GM12878 (cell line): ENCODE measurements around the gene CT45A9. TPM values are rescaled to one million over a fixed set of nuclear protein-coding genes. Genes with fewer than 3 reads are reported as not detected.

ENCODE experiments used
- ATAC-seq: fragments of 200-7000 bp; cut with Tn5 transposase; 3 replicates; pipeline ENCODE4 v1.9.1; 2020; ENCODE audit warnings: mild to moderate bottlenecking, moderate library complexity
- BruUV-seq: library from RNA; stranded (reverse); fragments of 400-500 nt; replicated peaks from 2 replicates; lab custom pipeline; 2021; lab: Mats Ljungman, UMichigan
- CTCF ChIA-PET: fragments of 300-600 bp; sonication (Branson Sonifier 250); formaldehyde crosslinking; extraction: SDS; loops from one replicate; lab custom pipeline; 2021; ENCODE audit warnings: inconsistent platforms; lab: Yijun Ruan, JAX
- POLR2A ChIA-PET: fragments of 350-600 bp; formaldehyde crosslinking; extraction: SDS; loops from one replicate; lab custom pipeline; 2021; ENCODE audit warnings: inconsistent platforms; lab: Charles Lee
- RAD21 ChIA-PET: fragments of 300-600 bp; sonication (Branson Sonifier 250); formaldehyde crosslinking; loops from one replicate; lab custom pipeline; 2023; ENCODE audit warnings: antibody characterized with exemption; ENCODE audit not compliant: unreplicated experiment; lab: Charles Lee
- SMC1A ChIA-PET: fragments of 300-600 bp; sonication (Branson Sonifier 250); formaldehyde crosslinking; loops from one replicate; lab custom pipeline; 2023; ENCODE audit not compliant: unreplicated experiment, uncharacterized antibody; lab: Charles Lee
- DNase-seq: peaks from one replicate; pipeline ENCODE4 v3.0.0-alpha.2; 2011; ENCODE audit warnings: low read depth, low spot score
- FAIRE-seq: peaks from 3 replicates; lab custom pipeline; 2011; peaks lifted over from hg19 to GRCh38; lab: Jason Lieb, UNC
- H2AFZ ChIP-seq: 2 replicates; pipeline ENCODE4 v1.6.0; 2011; ENCODE audit warnings: low read depth, low read length, control low read depth; ENCODE audit not compliant: control insufficient read depth
- H3K27ac ChIP-seq: 2 replicates; pipeline ENCODE4 v1.5.1; 2011; ENCODE audit warnings: control low read depth; ENCODE audit not compliant: control insufficient read depth, insufficient read depth
- H3K27me3 ChIP-seq, 2 experiments: replicated peaks in 1 of 2; 2 replicates each; pipeline versions ENCODE4 v1.6.0 to v1.6.1; 2011; ENCODE audit warnings: low read length in 1 of 2; ENCODE audit not compliant: control insufficient read depth in 2 of 2, insufficient read depth in 2 of 2
- H3K36me3 ChIP-seq, 2 experiments: 2 replicates each; pipeline ENCODE4 v1.5.1; 2011; ENCODE audit warnings: low read length in 1 of 2; ENCODE audit not compliant: control insufficient read depth in 2 of 2, insufficient read depth in 2 of 2
- H3K4me1 ChIP-seq: 2 replicates; pipeline ENCODE4 v1.6.1; 2011; ENCODE audit warnings: mild to moderate bottlenecking, low read length, moderate library complexity, mixed read lengths; ENCODE audit not compliant: control insufficient read depth, insufficient read depth
- H3K4me2 ChIP-seq: 2 replicates; pipeline ENCODE4 v1.6.0; 2011; ENCODE audit warnings: control low read depth; ENCODE audit not compliant: control insufficient read depth, insufficient read depth
- H3K4me3 ChIP-seq: fragments of 200-600 bp; sonication (generic); 2 replicates; pipeline ENCODE4 v1.5.1; 2016
- H3K79me2 ChIP-seq: 2 replicates; pipeline ENCODE4 v1.6.0; 2011; ENCODE audit warnings: low read length; ENCODE audit not compliant: control insufficient read depth, insufficient read depth
- H3K9ac ChIP-seq: 2 replicates; pipeline ENCODE4 v1.8.0; 2011; ENCODE audit warnings: low read length, control low read depth, mixed read lengths; ENCODE audit not compliant: control insufficient read depth, insufficient read depth
- H3K9me3 ChIP-seq: replicated peaks from 3 replicates; pipeline ENCODE4 v1.5.1; 2011; ENCODE audit warnings: mild to moderate bottlenecking, low read length; ENCODE audit not compliant: control insufficient read depth, insufficient read depth
- H4K20me1 ChIP-seq: 2 replicates; pipeline ENCODE4 v1.6.0; 2011; ENCODE audit not compliant: control insufficient read depth, insufficient read depth
- ASH2L ChIP-seq: fragments of 300-600, 200-600 bp; sonication (generic); IDR thresholded peaks from 2 replicates; pipeline ENCODE4 v1.6.1; 2017; ENCODE audit warnings: low read depth, mild to moderate bottlenecking, borderline replicate concordance
- BMI1 ChIP-seq: fragments of 450-650 bp; IDR thresholded peaks from 2 replicates; pipeline ENCODE4 v1.6.1; 2016; ENCODE audit warnings: mild to moderate bottlenecking, moderate library complexity, borderline replicate concordance
- BRCA1 ChIP-seq: IDR thresholded peaks from 2 replicates; pipeline ENCODE4 v1.6.1; 2011; ENCODE audit warnings: low read depth, low read length, improper control_type of control experiment
- CHD1 ChIP-seq: IDR thresholded peaks from 2 replicates; pipeline ENCODE4 v1.6.1; 2012; ENCODE audit warnings: low read depth, low read length, improper control_type of control experiment
- CREM ChIP-seq: IDR thresholded peaks from 2 replicates; pipeline ENCODE4 v1.6.1; 2014; ENCODE audit warnings: antibody characterized with exemption, low read depth
- DPF2 ChIP-seq: fragments of 450-650 bp; IDR thresholded peaks from 2 replicates; pipeline ENCODE4 v1.6.1; 2017; ENCODE audit warnings: mild to moderate bottlenecking
- E2F4 ChIP-seq: IDR thresholded peaks from 2 replicates; pipeline ENCODE4 v1.6.1; 2012; ENCODE audit warnings: low read depth, low read length, improper control_type of control experiment
- HDAC6 ChIP-seq: fragments of 200-600 bp; sonication (generic); IDR thresholded peaks from one replicate; pipeline ENCODE4 v1.8.0; 2017; ENCODE audit warnings: antibody characterized with exemption; ENCODE audit not compliant: unreplicated experiment
- JUNB ChIP-seq: IDR thresholded peaks from 2 replicates; pipeline ENCODE4 v1.6.1; 2016; ENCODE audit warnings: antibody characterized with exemption, mild to moderate bottlenecking
- KLF5 ChIP-seq: fragments of 450-650 bp; IDR thresholded peaks from 2 replicates; pipeline ENCODE4 v1.6.1; 2014; ENCODE audit warnings: mild to moderate bottlenecking; ENCODE audit not compliant: partially characterized antibody
- LARP7 ChIP-seq: fragments of 450-650 bp; IDR thresholded peaks from 2 replicates; pipeline ENCODE4 v1.6.1; 2017; ENCODE audit warnings: mild to moderate bottlenecking
- NFYA ChIP-seq: IDR thresholded peaks from 2 replicates; pipeline ENCODE4 v1.6.1; 2011; ENCODE audit warnings: low read depth, mild to moderate bottlenecking, low read length, improper control_type of control experiment, borderline replicate concordance
- PAX5 ChIP-seq: IDR thresholded peaks from 2 replicates; pipeline ENCODE4 v1.6.1; 2011; ENCODE audit warnings: low read depth, low read length, borderline replicate concordance
- TAF1 ChIP-seq: IDR thresholded peaks from 2 replicates; pipeline ENCODE4 v1.6.1; 2011; ENCODE audit warnings: mild to moderate bottlenecking, low read depth, low read length, borderline replicate concordance
- TBL1XR1 ChIP-seq: IDR thresholded peaks from 2 replicates; pipeline ENCODE4 v1.6.1; 2012; ENCODE audit warnings: low read depth, low read length, improper control_type of control experiment
- ZBTB11 ChIP-seq: fragments of 450-650 bp; formaldehyde crosslinking; IDR thresholded peaks from 2 replicates; pipeline ENCODE4 v1.5.0; 2022; ENCODE audit warnings: mild to moderate bottlenecking, missing genetic modification characterization
- WGBS: methylation state at CpG from one replicate; pipeline ENCODE4 v1.1.6; 2016; ENCODE audit warnings: low lambda C conversion rate; ENCODE audit not compliant: insufficient replicate concordance, insufficient coverage; ENCODE audit errors: missing lambda C conversion rate; 5-methylcytosine and 5-hydroxymethylcytosine counted together
- in situ Hi-C: fragments of 300-500 bp; cut with MboI; formaldehyde crosslinking; loops from 9 replicates; pipeline ENCODE4 v1.14.3; 2018; ENCODE audit warnings: mixed read lengths
- intact Hi-C: fragments of 100-400 bp; cut with micrococcal nuclease; formaldehyde crosslinking; loops from one replicate; pipeline ENCODE4 v1.14.2; 2022; ENCODE audit not compliant: unreplicated experiment
- polyA plus RNA-seq, 11 experiments: library from polyadenylated mRNA; depleted of rRNA in 4 of 11; unstranded in 6 of 11; stranded (reverse) in 5 of 11; fragments of >200 nt; fragmentation: Nextera tagmentation in 4 of 11; fragmentation: Illumina TruSeq in 1 of 11; extraction: Ambion mirVana in 4 of 11; extraction: Trizol in 1 of 11; gene quantifications; 1 replicate in 1 of 11; 2 replicates in 10 of 11; pipeline versions ENCODE4 v1.2.1 to v1.2.3, GENCODE V29; 2011 to 2016; ENCODE audit warnings: inconsistent platforms in 2 of 11, missing spikeins in 2 of 11, low read depth in 1 of 11
- total RNA-seq, 4 experiments: library from RNA; depleted of rRNA in 3 of 4; stranded (reverse); fragments of >200 nt in 3 of 4; fragmentation: Illumina TruSeq in 1 of 4; extraction: Trizol in 1 of 4; gene quantifications; 2 replicates each; pipeline versions ENCODE4 v1.2.1 to v1.2.3, GENCODE V29; 2013 to 2021
- TF ChIP-seq, protein P1 (sequence below): IDR thresholded peaks from 2 replicates; pipeline ENCODE4 v1.6.1; 2011; ENCODE audit warnings: borderline replicate concordance, low read depth, mild to moderate bottlenecking, moderate library complexity, mixed read lengths, low read length; ENCODE audit not compliant: insufficient read depth; ENCODE audit errors: extremely low read length
- TF ChIP-seq, protein P2 (sequence below): fragments of 450-650 bp; IDR thresholded peaks from 2 replicates; pipeline ENCODE4 v1.6.1; 2017; ENCODE audit warnings: mild to moderate bottlenecking

CT45A9 gene
- total and polyA plus RNA-seq, 10 of the 15 experiments (the other 5 are each of a cell fraction or from before 2014, with no cell fraction given) = not detected

DNA sequence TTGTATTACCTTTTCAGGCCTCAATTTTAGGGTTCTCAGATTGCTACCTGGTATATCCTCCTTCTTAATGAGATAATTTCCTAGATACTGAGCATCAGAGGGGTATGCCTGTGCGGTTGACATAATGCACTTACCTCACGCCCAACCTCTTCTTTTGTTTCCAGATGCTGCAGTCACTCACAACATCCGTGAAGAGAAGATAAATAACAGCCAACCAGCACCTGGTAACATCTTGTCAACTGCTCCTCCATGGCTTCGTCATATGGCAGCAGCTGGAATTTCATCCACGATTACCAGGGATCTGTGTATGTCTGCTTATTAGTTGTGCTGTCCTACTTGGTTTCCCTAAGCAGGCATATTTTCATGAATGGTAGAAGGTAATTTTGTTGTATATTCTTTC is 38.6 kb upstream of the CT45A9 start (continued):
- TF ChIP-seq, protein P1, sequence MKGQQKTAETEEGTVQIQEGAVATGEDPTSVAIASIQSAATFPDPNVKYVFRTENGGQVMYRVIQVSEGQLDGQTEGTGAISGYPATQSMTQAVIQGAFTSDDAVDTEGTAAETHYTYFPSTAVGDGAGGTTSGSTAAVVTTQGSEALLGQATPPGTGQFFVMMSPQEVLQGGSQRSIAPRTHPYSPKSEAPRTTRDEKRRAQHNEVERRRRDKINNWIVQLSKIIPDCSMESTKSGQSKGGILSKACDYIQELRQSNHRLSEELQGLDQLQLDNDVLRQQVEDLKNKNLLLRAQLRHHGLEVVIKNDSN = no peak
- TF ChIP-seq BMI1 = no peak
- TF ChIP-seq, protein P2, sequence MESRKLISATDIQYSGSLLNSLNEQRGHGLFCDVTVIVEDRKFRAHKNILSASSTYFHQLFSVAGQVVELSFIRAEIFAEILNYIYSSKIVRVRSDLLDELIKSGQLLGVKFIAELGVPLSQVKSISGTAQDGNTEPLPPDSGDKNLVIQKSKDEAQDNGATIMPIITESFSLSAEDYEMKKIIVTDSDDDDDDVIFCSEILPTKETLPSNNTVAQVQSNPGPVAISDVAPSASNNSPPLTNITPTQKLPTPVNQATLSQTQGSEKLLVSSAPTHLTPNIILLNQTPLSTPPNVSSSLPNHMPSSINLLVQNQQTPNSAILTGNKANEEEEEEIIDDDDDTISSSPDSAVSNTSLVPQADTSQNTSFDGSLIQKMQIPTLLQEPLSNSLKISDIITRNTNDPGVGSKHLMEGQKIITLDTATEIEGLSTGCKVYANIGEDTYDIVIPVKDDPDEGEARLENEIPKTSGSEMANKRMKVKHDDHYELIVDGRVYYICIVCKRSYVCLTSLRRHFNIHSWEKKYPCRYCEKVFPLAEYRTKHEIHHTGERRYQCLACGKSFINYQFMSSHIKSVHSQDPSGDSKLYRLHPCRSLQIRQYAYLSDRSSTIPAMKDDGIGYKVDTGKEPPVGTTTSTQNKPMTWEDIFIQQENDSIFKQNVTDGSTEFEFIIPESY = no peak

DNA sequence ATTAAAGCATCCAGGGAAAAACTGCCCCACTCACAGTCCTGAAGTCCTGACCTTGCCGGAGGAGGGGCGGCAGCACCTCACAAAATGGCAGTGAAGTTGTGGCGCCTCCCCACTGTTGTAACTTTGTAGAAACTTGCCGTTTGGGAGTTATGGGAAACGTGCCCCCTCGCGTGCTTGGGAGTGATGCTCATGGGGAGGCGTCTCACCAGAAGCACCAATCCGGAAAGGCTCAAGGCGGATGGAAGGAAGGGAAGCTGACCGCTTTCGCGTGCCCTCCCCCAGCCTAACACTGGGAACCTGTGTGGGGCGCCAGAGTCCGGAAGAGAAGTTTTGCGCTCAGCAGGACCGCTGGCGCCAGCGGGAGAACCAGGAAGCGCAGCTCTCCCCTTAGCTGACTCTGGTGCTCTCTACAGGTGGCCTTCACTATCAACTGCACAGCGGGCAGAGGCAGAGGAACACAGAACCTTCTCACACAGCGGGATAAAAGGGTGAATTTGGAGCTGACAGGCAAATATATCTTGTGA is 21.7 kb upstream of the CT45A9 start, which contains the start of the genes CT45A10 and SAGE1:
CT45A10 (minus strand) TSS at position 151 of the 524 bp plus-strand sequence. CDS start 8,100 bp downstream, outside the sequence.
SAGE1 (plus strand) TSS at position 423 of the 524 bp plus-strand sequence. CDS start 2,527 bp downstream, outside the sequence.
- H3K9ac ChIP-seq = no peak within 1 kb of the TSS
- POLR2A ChIA-PET = no interaction called here
- FAIRE-seq = no peak
- TF ChIP-seq KLF5 (no peak), ZBTB11 (no peak), ASH2L (no peak), CREM (no peak), BRCA1 (no peak), PAX5 (no peak), E2F4 (no peak), JUNB (no peak), NFYA (no peak), HDAC6 (no peak), TAF1 (no peak), TBL1XR1 (no peak), CHD1 (no peak), LARP7 (no peak), DPF2 (no peak)

More for the DNA sequence above, 21.7 kb upstream of the CT45A9 start, which contains the start of the genes CT45A10 and SAGE1:
- WGBS = 77% methylated on average over 22 of the region's 22 CpGs
- H4K20me1 ChIP-seq = no peaks in the 10 kb centered on the region
- H3K79me2 ChIP-seq = no peaks in the 10 kb centered on the region
- ATAC-seq = no peak
- H3K4me2 ChIP-seq = no peak within 1 kb of the TSS
- SMC1A ChIA-PET = no interaction called here
- H3K27me3 ChIP-seq = no peaks in the 10 kb centered on the region
- no TSS peak for BruUV-seq
- RAD21 ChIA-PET = no interaction called here
- CTCF ChIA-PET = no interaction called here
- intact Hi-C loops (no loop called here), in situ Hi-C loops (no loop called here)
- H2AFZ ChIP-seq = no peak within 1 kb of the TSS
- H3K4me3 ChIP-seq = no peak within 1 kb of the TSS
- H3K27ac ChIP-seq = no peak within 1 kb of the TSS
- DNase-seq = no peak
- no peaks in the 10 kb centered on the region for H3K4me1 ChIP-seq
- H3K9me3 ChIP-seq = no peaks in the 10 kb centered on the region
- H3K36me3 ChIP-seq = no peaks in the 10 kb centered on the region
